ENCODE results near the gene CSRP3.
"Not testable (repeated sequence)": the region's sequence is repeated elsewhere in the genome, so short reads cannot be mapped to it uniquely, and the experiment has no call there.

CSRP3 gene

DNA sequence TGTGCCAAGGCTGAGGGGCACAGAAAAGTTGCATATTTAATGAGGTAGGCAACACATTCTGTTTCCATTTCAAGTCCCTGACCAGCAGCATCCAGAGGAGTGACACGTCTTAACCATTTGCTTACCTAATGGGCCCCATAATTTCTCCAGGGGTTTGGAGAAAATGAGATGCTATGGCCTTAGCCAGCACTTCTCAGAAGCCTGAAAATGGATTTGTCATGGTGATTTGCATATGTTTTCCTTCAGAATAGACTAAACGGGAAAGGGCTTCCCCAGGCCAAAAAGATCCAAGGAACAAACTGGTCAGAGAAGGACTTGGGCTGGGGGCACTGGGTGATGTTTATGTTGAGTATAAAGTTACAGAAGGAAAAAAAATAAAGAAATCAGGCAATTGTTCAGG, 16.7 kb downstream of the CSRP3 start:
- no peak for DNase-seq

DNA sequence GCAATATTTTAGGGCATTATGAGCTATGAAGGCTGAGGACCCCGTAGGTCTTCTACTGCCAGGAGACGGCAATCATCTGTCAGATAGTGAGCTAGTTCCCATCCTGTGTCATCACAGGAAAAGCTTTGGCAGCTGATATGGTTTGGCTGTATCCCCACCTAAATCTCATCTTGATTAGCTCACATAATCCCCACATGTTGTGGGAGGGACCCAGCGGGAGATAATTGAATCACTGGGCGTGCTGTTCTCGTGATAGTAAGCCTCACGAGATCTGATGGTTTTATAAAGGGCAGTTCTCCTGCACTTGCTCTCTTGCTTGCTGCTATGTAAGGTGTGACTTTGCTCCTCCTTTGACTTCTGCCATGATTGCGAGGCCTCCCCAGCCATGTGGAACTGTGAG, 18.1 kb downstream of the CSRP3 start:
- no peak for DNase-seq

DNA sequence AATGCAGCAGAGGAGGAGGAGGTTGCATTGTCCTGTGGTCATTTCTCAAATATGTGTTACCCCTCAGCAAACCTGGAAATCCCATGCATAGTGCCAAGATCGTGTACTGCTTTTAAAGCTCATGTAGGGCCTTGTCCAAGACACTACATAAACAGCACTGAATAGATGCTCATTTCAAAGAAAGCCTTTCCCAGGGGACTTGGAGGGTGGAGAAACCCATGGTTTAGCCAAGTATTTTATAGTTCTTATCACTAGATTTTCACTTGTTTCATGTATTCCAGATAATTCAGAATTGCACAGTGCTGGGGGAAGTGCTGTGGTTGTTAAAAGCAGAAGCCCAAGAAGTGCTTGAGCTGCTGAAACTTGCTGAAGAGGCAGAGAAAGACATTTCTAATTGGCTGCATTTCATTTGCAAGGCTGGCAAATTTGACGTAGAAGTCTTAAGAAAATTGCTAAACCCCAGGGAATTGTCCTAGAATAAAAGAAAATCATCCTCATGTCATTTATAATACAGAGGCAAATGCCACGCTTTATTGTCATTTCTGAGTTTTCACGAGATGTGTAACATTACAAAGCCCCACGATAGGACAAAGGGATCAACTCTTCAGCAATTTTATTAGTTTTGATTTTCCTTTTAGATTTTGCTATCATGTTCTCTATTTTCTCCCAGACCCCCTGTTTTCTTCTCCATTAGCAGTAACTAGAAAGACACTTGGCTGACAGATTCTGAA, 20.1 kb downstream of the CSRP3 start:
- DNase-seq: no peak

DNA sequence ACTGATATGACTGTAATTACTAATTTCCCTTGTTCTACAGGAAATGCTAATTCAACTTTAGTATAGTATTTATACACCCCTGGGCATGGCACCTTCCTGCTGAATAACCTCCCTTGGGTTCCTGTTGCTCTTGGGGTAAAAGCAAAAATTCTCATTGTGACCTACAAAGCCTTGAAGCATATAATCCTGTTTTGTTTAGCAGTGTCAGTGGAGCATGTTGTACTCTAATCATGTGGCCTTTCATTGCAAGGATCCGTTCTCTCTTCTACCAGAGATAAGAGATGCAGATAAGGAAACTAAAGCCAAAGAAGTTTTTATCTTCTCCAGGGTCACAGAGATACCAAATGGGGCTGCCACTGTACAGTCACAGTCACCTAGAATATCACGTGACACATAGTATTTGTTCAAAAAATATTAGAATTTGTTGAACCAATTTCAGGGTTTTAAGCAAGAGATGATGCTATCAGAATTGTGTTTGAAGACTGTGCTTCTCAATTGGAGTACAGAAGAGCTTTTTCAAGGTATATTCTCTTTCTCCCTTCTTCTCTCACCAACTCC, 25.1 kb downstream of the CSRP3 start:
- DNase-seq: no peak

DNA sequence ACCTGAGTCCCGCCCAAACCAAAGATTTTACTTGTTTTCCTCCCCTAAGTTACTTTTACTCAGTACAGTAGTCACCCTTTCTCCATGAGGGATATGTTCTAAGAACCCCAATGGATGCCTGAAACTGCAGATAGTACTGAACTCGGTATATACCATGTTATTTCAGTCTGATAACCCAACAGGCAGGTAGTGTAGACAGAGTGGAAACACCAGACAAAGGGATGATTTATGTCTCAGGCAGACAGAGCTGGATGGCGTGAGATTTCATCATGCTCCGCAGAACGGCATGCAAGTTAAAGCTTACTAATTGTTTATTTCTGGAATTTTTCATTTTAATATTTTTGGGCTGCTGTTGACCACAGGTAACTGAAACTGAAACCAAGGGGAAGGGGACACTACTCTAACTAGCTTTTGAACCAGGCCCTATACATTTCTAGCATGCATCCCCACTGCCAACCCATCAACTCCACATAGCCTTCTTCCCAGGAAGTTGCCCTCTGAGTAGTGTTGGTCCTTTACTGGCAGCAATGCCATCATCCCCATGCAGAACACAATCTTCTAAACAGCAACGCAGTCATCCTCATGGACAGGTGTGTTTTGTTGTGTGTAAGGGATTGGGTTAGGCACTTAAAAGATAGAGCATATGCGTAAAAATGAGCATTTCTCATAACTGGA, 27.7 kb downstream of the CSRP3 start:
- no peak for DNase-seq

DNA sequence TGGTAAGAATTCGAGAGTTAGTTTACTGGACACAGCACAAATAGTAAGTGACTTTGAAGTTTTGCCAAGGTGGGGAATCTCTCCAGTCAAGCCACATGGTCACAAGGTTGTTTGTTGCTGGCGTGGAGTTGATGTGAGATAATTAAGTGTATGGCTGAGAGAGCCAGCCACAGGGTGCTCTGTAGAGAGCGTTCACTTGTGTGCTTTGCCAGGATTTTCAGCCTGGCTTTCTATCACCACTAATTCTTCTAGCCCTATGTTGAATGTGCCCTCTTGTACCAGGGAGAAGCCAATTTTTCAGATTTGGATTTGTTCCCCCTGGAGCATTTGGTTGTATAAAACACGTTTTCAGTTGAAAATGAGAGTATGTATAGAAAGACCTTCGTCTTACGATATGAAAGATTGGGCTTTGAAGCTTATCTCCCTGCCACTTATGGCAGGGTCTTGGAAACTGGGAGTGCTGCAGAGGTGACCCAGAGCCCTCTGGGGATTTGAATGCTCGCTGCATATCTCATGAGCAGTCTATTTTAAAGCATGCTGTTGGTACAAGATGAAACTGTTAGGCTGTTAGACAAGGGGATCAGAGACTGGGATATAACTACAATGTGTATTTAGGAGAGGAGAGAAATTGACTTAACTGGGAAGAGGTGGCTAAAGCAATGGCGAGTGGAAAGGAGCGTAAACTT, 28.6 kb downstream of the CSRP3 start:
- DNase-seq: no peak

DNA sequence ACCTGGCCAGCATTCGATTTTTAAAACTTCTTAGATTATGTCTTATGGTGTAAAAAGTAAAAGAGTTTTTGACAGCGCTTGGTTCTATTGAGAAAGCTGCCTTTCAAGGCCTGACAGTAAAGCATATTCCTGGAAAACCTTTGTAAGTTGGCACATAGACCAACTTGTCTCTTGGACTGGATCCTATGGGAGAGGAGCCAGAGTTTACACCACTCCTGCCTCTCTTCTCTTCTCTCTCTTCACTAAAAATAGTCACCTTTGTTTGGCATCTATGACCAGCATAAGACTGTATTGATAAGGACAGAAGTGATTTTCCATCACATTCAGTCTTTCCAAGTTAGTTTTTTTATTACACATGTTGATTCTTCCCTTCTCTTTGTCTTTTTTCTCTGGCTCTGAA, 33.7 kb downstream of the CSRP3 start:
- no peak for DNase-seq

DNA sequence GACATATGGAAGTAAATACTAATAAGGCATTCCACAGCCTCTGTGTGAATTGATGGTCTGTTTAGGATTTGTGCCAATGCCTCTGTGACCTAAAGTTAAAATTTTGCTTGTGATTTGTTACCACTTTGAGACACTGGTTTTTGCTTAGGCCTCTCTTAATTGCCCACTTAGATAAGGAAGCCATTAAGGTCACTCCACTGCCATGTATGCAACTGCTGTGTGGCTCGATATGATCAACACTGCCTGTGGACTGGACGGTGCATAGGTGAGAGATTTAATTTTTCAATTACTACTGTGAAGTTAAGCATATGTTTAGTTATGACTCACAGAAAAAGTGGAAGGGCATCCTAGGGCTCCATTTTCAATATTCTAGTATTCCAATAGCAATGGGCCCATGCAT, 36.9 kb downstream of the CSRP3 start:
- DNase-seq: no peak

DNA sequence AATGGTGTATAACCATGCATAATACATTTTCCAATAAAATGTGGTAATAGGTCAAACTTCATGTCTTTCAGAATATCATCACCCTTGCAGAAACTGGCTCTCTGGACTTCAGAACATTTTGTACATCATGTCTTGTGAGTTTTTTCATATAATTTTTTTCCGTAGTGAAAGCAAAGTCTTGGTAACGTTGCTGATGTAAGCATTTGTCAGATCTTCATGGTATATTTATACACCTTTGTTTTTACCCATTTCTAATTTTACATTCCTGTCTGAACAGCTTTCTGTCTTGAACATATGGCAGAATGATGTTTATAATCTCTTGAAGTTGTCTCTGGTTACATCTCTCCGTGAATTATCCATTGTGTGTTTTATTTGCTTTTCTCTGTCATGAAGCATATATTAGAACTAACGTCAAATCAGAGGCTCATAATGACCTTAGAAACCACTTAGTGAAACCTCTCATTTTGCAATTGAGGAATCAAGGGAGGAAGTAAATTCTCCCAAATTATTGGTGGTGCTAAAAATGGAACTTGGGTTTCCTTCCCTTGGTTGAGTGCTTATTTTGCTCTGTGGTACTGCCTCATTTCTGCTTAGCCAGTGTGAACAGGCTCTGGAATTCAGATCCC, 37.4 kb downstream of the CSRP3 start:
- peak; percentile 92 for DNase-seq

DNA sequence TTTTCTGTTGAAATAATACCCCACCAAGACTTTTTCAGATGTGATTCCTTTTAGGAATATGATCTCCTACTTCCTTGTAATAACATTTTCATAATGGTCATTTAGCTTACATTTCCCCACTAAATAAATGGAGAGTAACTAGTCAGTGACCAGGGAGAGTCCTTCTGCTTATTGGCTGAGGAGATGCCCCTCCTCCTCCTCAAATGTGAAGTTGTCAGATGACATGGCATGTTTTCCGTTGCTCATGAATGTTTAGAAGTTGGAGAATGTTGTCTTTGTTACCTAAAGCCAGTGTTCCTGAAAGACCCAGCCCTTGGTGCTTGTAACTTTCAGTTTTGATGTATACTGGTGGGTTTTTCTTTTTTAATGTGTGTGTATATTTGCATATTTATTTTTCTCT, 38.2 kb downstream of the CSRP3 start:
- DNase-seq: no peak

DNA sequence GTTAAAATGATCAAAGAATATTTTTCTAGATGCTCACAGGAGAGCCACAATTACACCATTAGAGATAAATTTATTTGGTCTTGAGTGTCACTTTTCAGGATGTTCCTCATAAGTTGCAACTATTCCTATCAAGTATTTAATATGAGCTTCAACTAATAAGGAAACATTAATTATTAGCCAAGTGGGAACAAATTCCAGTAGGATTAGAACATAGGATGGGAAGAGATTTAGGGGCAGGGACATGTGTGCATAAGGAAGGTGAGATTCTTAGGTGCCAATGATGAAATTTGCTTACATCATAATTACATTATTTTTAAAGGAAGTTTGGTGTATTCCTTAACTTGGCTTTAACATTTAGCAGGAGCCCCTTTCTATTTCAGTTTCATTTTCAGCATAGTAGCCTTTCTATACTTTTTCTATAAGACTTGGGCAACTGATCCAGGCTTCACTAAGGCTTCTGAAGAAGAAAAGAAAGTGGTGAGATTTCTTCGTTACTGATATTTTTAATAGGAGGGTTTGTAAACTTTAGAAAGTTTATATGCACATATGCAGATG, 38.8 kb downstream of the CSRP3 start:
- DNase-seq: no peak

DNA sequence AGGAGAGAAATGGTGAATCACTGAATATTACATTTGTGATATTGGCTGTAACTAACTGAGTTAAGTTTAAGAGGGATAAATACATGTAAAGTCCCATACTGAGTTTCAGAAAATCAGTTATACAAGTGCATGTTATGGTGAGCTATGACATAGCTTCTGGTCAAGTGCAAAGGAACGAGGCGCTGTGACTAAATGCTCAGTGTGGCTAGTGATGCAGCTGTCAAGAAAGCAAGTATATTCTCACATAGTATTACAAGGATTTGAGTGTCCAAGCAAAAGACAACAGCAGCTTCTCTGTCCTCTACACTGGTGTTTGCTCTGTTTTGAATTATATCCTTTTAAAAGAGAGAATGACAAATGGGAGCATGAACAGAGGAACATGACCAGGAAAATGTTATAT, 40.1 kb downstream of the CSRP3 start:
- no peak for DNase-seq

DNA sequence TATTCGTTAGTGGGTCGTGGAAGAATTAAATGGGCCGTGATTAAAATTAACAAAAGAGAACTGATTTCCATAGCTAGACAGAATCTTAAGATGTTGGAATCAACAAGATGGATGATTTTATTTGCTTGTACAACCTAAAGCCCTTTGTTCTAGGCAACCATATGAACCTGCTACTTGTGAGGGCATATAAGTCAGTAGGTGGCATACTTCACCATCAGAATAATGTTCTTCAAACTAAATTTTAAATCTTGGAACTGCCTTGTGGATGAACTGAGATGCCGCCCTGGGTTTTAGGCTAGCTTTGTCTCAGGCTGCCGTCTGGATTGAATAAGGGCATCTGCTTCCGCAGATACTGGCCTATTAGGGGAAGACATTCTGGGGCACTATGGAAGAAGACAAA, 40.9 kb downstream of the CSRP3 start:
- no peak for DNase-seq

DNA sequence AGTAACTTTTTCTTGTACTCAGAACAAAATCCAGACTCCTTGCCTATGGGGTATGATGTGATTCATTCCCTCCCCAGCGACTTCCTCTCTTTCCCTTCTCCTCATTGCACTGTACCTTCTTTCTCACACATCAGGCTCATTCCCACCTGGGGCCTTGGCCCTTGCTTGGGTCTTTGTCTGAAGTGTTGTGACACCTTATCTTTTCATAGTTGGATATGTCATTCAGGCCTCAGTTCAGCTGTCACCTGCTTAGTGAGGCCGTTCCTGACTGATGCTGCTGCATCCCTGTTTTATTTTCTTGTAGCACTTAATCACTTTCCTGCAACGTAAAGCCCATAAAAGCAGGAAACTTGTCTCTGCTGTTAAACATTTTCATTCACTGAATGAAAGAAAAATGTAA, 44.9 kb downstream of the CSRP3 start:
- DNase-seq: no peak

DNA sequence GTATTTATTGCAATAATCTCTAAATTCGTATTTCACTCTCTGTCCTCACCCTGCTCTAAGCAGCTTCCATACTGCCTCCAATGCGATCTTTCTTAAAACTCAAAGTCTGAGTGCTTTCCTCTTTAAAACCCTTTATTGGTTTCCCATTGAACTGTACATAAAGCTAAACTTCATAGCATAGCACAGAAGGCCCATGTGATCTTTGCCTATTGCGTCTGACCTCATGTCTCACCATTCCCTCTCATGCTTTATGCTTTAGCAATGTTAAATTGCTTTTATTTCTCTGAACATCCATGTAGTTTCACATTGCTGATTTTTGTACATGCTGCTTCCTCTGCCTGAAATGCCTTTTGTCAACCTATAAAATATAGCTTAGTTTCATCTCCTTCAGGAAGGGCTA, 56.5 kb downstream of the CSRP3 start:
- no peak for DNase-seq

DNA sequence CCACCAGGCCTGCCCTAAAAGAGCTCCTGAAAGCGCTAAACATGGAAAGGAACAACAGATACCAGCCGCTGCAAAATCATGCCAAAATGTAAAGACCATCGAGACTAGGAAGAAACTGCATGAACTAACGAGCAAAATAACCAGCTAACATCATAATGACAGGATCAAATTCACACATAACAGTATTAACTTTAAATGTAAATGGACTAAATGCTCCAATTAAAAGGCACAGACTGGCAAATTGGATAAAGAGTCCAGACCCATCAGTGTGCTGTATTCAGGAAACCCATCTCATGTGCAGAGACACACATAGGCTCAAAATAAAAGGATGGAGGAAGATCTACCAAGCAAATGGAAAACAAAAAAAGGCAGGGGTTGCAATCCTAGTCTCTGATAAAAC, 64.9 kb downstream of the CSRP3 start:
- DNase-seq: not testable (repeated sequence)

DNA sequence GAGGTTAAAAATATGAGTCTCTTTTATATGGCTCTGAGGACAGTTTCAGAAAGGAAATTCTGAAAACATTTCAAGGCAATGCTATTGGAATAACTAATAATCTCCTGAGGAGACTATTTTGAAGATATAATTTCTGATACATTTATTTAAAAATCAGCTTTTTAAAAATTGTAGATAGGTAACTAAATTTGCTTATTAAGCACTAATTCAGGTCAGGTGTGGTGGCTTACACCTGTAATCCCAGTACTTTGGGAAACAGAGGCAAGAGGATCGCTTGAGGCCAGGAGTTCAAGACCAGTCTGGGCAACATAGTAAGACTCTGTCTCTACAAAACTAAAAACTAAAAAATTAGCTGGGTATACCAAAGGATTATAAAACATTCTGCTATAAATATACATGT, 67.8 kb downstream of the CSRP3 start:
- DNase-seq: no peak
